Calu3 (cell line): Measurements from ENCODE around the gene TSPAN18. TPM values are rescaled to one million over a fixed set of nuclear protein-coding genes. Genes with fewer than 3 reads are reported as not detected.

ENCODE experiments used
- BruUV-seq: library from RNA; stranded (reverse); fragments of 400-500 nt; replicated peaks from 2 replicates; lab custom pipeline; 2021; lab: Mats Ljungman, UMichigan
- CTCF ChIA-PET: fragments of 300-600 bp; sonication (Branson Sonifier 250); formaldehyde crosslinking; loops from one replicate; lab custom pipeline; 2022; ENCODE audit warnings: antibody characterized with exemption; lab: Charles Lee
- DNase-seq: peaks from one replicate; pipeline ENCODE4 v3.0.0; 2022
- H3K27ac Mint-ChIP-seq: one replicate; pipeline ENCODE4 v1.8.0; 2022; ENCODE audit warnings: mixed read lengths; ENCODE audit not compliant: unreplicated experiment
- H3K27me3 Mint-ChIP-seq: one replicate; pipeline ENCODE4 v1.8.0; 2022; ENCODE audit warnings: mixed read lengths; ENCODE audit not compliant: unreplicated experiment
- H3K36me3 Mint-ChIP-seq: one replicate; pipeline ENCODE4 v1.8.0; 2022; ENCODE audit warnings: mild to moderate bottlenecking, moderate library complexity, mixed read lengths; ENCODE audit not compliant: insufficient read depth, unreplicated experiment
- H3K4me1 Mint-ChIP-seq: one replicate; pipeline ENCODE4 v1.8.0; 2022; ENCODE audit warnings: mild to moderate bottlenecking, low read depth, mixed read lengths; ENCODE audit not compliant: unreplicated experiment
- H3K4me3 Mint-ChIP-seq: one replicate; pipeline ENCODE4 v1.8.0; 2022; ENCODE audit warnings: mild to moderate bottlenecking, low read depth, moderate library complexity, mixed read lengths; ENCODE audit not compliant: unreplicated experiment
- H3K9me3 Mint-ChIP-seq: one replicate; pipeline ENCODE4 v1.8.0; 2022; ENCODE audit warnings: low read depth, mixed read lengths; ENCODE audit not compliant: unreplicated experiment
- intact Hi-C: fragments of 100-400 bp; cut with micrococcal nuclease; formaldehyde crosslinking; loops from one replicate; pipeline ENCODE4 v1.10.0; 2022; ENCODE audit not compliant: unreplicated experiment
- total RNA-seq: library from RNA; stranded (reverse); gene quantifications from 2 replicates; pipeline ENCODE4 v1.2.3, GENCODE V29; 2022
- TF ChIP-seq, protein P1 (sequence below): fragments of 200-600 bp; IDR thresholded peaks from one replicate; pipeline ENCODE4 v1.8.0; 2022; ENCODE audit warnings: antibody characterized with exemption; ENCODE audit not compliant: unreplicated experiment

The TSPAN18 gene
- total RNA-seq, 1 experiment from 2014 or later, result not detected

DNA sequence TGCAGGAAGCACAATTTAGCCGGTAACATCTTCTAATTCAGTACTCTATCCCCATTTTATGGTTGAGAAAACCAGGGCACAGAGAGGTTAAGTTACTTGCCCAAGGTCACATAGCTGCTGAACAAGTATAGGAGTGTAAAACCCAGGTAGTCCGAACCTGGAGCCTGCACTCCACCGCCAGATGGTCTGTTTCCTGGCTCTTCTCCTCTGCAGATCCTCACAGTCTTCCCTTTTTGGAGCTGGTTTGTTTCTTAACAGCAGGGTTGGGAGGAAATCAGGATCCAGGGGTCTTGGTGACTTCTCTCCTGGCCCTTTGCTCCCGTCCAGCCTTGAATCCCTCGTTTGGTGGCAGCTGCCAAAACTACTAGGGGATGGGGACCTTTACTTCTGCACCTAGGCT is 12.0 kb downstream of the TSPAN18 start:
- H3K4me1 Mint-ChIP-seq, result no peaks in the 10 kb centered on the region
- TF ChIP-seq, protein P1, sequence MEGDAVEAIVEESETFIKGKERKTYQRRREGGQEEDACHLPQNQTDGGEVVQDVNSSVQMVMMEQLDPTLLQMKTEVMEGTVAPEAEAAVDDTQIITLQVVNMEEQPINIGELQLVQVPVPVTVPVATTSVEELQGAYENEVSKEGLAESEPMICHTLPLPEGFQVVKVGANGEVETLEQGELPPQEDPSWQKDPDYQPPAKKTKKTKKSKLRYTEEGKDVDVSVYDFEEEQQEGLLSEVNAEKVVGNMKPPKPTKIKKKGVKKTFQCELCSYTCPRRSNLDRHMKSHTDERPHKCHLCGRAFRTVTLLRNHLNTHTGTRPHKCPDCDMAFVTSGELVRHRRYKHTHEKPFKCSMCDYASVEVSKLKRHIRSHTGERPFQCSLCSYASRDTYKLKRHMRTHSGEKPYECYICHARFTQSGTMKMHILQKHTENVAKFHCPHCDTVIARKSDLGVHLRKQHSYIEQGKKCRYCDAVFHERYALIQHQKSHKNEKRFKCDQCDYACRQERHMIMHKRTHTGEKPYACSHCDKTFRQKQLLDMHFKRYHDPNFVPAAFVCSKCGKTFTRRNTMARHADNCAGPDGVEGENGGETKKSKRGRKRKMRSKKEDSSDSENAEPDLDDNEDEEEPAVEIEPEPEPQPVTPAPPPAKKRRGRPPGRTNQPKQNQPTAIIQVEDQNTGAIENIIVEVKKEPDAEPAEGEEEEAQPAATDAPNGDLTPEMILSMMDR, result no peak
- no TSS peak for BruUV-seq
- H3K27ac Mint-ChIP-seq, result no peak overlapping the region
- CTCF ChIA-PET, result no interaction called here
- H3K27me3 Mint-ChIP-seq, result peaks cover 99% of the 10 kb centered on the region
- intact Hi-C loops, result no loop called here
- no peaks in the 10 kb centered on the region for H3K36me3 Mint-ChIP-seq
- no peak overlapping the region for H3K4me3 Mint-ChIP-seq
- no peaks in the 10 kb centered on the region for H3K9me3 Mint-ChIP-seq
- no peak for DNase-seq

GRCh38 chr11:44740967-44741366 is 14.2 kb downstream of the TSPAN18 start:
- H3K27me3 Mint-ChIP-seq, result peaks cover 99% of the 10 kb centered on the region
- TF ChIP-seq, protein P1, result no peak
- DNase-seq, result no peak
- CTCF ChIA-PET, result no interaction called here
- no peaks in the 10 kb centered on the region for H3K9me3 Mint-ChIP-seq
- intact Hi-C loops, result no loop called here
- no peak overlapping the region for H3K4me3 Mint-ChIP-seq
- H3K27ac Mint-ChIP-seq, result no peak overlapping the region
- H3K4me1 Mint-ChIP-seq, result no peaks in the 10 kb centered on the region
- no peaks in the 10 kb centered on the region for H3K36me3 Mint-ChIP-seq
- BruUV-seq, result no TSS peak

GRCh38 chr11:44741976-44742375 is 15.2 kb downstream of the TSPAN18 start:
- CTCF ChIA-PET, result no interaction called here

DNA sequence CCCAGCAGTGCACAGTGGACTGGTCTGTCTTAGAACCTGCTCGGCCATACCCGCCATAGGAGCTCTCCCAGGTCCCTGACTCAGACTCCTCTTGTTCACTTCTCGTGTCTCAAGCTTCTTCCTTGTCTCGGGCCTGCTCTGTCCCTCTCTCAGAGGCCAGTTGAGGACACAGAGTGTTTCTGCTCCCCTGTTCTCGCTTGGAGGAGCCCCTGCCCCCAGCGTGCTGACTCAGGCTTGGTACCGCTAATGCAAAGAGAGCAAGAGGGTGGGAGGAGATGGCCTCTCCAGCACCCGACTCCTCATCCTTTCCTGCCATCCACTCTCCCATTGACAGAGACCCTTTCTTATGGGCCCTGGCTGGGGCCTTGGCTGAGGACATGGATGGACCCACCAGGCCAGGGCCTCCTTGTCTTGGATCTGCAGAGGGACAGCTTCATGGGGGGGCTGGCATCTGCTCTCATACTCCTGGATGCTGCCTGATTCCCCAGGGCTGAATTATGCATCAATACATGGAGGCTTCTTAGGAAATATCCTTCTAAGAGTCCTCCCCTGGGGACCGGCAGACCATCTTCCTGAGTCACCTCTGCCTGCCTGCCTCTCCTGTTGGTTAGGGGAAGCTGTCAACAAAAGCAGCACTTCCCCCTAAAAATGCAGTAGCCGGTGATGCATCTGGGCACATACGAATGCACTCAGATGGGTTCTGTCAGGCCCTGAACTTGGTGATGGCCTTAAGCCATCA is 15.9 kb downstream of the TSPAN18 start:
- Mint-ChIP-seq H3K27me3 (peaks cover 99% of the 10 kb centered on the region), H3K9me3 (no peaks in the 10 kb centered on the region), H3K36me3 (no peaks in the 10 kb centered on the region), H3K4me1 (no peaks in the 10 kb centered on the region), H3K4me3 (no peak overlapping the region), H3K27ac (no peak overlapping the region)
- intact Hi-C loops, result no loop called here
- TF ChIP-seq, protein P1, result no peak
- CTCF ChIA-PET, result no interaction called here
- DNase-seq, result no peak
- BruUV-seq, result no TSS peak

More at GRCh38 chr11:44741976-44742375, 15.2 kb downstream of the TSPAN18 start:
- Mint-ChIP-seq H3K27ac (no peak overlapping the region), H3K4me1 (no peaks in the 10 kb centered on the region), H3K36me3 (no peaks in the 10 kb centered on the region), H3K9me3 (no peaks in the 10 kb centered on the region), H3K4me3 (no peak overlapping the region), H3K27me3 (peaks cover 99% of the 10 kb centered on the region)
- BruUV-seq, result no TSS peak
- intact Hi-C loops, result no loop called here
- DNase-seq, result no peak
- TF ChIP-seq, protein P1, result no peak
